Endothelial cell of umbilical vein (primary cell): Measurements from ENCODE around the gene HDAC8. TPM values are rescaled to one million over a fixed set of nuclear protein-coding genes. Genes with fewer than 3 reads are reported as not detected.

Source experiments
- BruUV-seq: library from RNA; stranded (reverse); fragments of 400-500 nt; replicated peaks from 2 replicates; lab custom pipeline; 2021; lab: Mats Ljungman, UMichigan
- CTCF ChIA-PET: fragments of 300-600, 350-600 bp; sonication (Branson Sonifier 250); formaldehyde crosslinking; loops from one replicate; lab custom pipeline; 2021; ENCODE audit warnings: antibody characterized with exemption, inconsistent platforms; lab: Charles Lee
- POLR2A ChIA-PET: fragments of 300-600, 350-600 bp; sonication (Branson Sonifier 250); formaldehyde crosslinking; loops from one replicate; lab custom pipeline; 2021; ENCODE audit warnings: antibody characterized with exemption, inconsistent platforms; lab: Charles Lee
- DNase-seq: peaks from one replicate; pipeline ENCODE4 v3.0.0-alpha.2; 2011; ENCODE audit warnings: low read depth, low spot score
- FAIRE-seq: peaks from 2 replicates; lab custom pipeline; 2011; peaks lifted over from hg19 to GRCh38; lab: Jason Lieb, UNC
- H2AFZ ChIP-seq: 2 replicates; pipeline ENCODE4 v1.6.0; 2012; ENCODE audit warnings: low read depth, low read length, control low read depth, inconsistent platforms
- H3K27ac ChIP-seq: 2 replicates; pipeline ENCODE4 v1.5.1; 2011; ENCODE audit warnings: low read depth, mild to moderate bottlenecking, control low read depth, low read length, moderate library complexity; ENCODE audit not compliant: insufficient read depth
- H3K27me3 ChIP-seq, 2 experiments: 2 replicates each; pipeline versions ENCODE4 v1.6.0 to v1.6.1; 2011; ENCODE audit warnings: low read length in 2 of 2, mixed read lengths in 1 of 2; ENCODE audit not compliant: control insufficient read depth in 2 of 2, insufficient read depth in 2 of 2
- H3K36me3 ChIP-seq, 2 experiments: 2 replicates in 1 of 2; 3 replicates in 1 of 2; pipeline ENCODE4 v1.5.1; 2011; ENCODE audit warnings: low read length in 2 of 2, mild to moderate bottlenecking in 1 of 2, moderate library complexity in 1 of 2; ENCODE audit not compliant: control insufficient read depth in 2 of 2, insufficient read depth in 2 of 2; ENCODE audit errors: extremely low read depth in 1 of 2
- H3K4me1 ChIP-seq: 3 replicates; pipeline ENCODE4 v1.5.1; 2011; ENCODE audit warnings: mild to moderate bottlenecking, low read length; ENCODE audit not compliant: control insufficient read depth, insufficient read depth; ENCODE audit errors: extremely low read depth
- H3K4me2 ChIP-seq: 2 replicates; pipeline ENCODE4 v1.6.1; 2011; ENCODE audit warnings: low read length, control low read depth, mixed read lengths; ENCODE audit not compliant: insufficient read depth
- H3K4me3 ChIP-seq, 3 experiments: fragments of 200-600 bp in 1 of 3; sonication (generic), shearing (Covaris generic) in 1 of 3; replicated peaks in 1 of 3; 2 replicates each; pipeline ENCODE4 v1.5.1; 2011 to 2016; ENCODE audit warnings: control low read depth in 3 of 3, low read length in 3 of 3, mild to moderate bottlenecking in 2 of 3, inconsistent platforms in 1 of 3, low read depth in 1 of 3, moderate library complexity in 1 of 3; ENCODE audit not compliant: insufficient read depth in 1 of 3
- H3K79me2 ChIP-seq: 2 replicates; pipeline ENCODE4 v1.6.0; 2012; ENCODE audit warnings: low read length, inconsistent platforms; ENCODE audit not compliant: control insufficient read depth, insufficient read depth
- H3K9ac ChIP-seq: replicated peaks from 2 replicates; pipeline ENCODE3; 2011; ENCODE audit warnings: low read length, control low read depth; ENCODE audit not compliant: insufficient read depth; ENCODE audit errors: extremely low read depth
- H3K9me1 ChIP-seq: replicated peaks from 3 replicates; pipeline ENCODE4 v1.6.0; 2011; ENCODE audit warnings: mild to moderate bottlenecking, low read length; ENCODE audit not compliant: control insufficient read depth, insufficient read depth; ENCODE audit errors: extremely low read depth
- H3K9me3 ChIP-seq: replicated peaks from 2 replicates; pipeline ENCODE4 v1.5.1; 2012; ENCODE audit warnings: low read length, inconsistent platforms; ENCODE audit not compliant: control insufficient read depth, insufficient read depth
- H4K20me1 ChIP-seq: replicated peaks from 2 replicates; pipeline ENCODE3; 2011; ENCODE audit warnings: mild to moderate bottlenecking, low read length; ENCODE audit not compliant: control insufficient read depth, insufficient read depth; ENCODE audit errors: extremely low read depth
- EZH2 ChIP-seq: IDR thresholded peaks from 2 replicates; pipeline ENCODE4 v1.6.1; 2012; ENCODE audit warnings: borderline replicate concordance, low read depth, mild to moderate bottlenecking, moderate library complexity, low read length, inconsistent platforms; ENCODE audit not compliant: severe bottlenecking
- FOS ChIP-seq: IDR thresholded peaks from 2 replicates; pipeline ENCODE4 v1.6.1; 2011; ENCODE audit warnings: mild to moderate bottlenecking, low read length, moderate library complexity, borderline replicate concordance; ENCODE audit not compliant: insufficient read depth
- GATA2 ChIP-seq: IDR thresholded peaks from 2 replicates; pipeline ENCODE4 v1.7.0; 2011; ENCODE audit warnings: low read depth, mild to moderate bottlenecking, moderate library complexity, mixed read lengths, low read length; ENCODE audit not compliant: insufficient read length, insufficient read depth
- JUN ChIP-seq: IDR thresholded peaks from 2 replicates; pipeline ENCODE4 v1.6.1; 2011; ENCODE audit warnings: borderline replicate concordance, low read depth; ENCODE audit not compliant: insufficient read length, insufficient read depth
- MYC ChIP-seq: IDR thresholded peaks from one replicate; pipeline ENCODE4 v1.6.1; 2011; ENCODE audit warnings: mild to moderate bottlenecking, low read depth, low read length
- POLR2A ChIP-seq: IDR thresholded peaks from 2 replicates; pipeline ENCODE4 v1.6.1; 2012; ENCODE audit warnings: low read depth, mild to moderate bottlenecking, control low read depth, low read length
- POLR2AphosphoS5 ChIP-seq: IDR thresholded peaks from 2 replicates; pipeline ENCODE4 v1.6.1; 2012; ENCODE audit warnings: low read depth, mild to moderate bottlenecking, control low read depth, low read length, moderate library complexity; ENCODE audit not compliant: insufficient read depth
- dilution Hi-C: fragments of 300-500 bp; cut with MboI; formaldehyde crosslinking; loops from one replicate; pipeline ENCODE4 v1.15.0; 2019; ENCODE audit warnings: low sequenced_read_pairs; ENCODE audit not compliant: extremely low pct_ligation_motif_present
- intact Hi-C: fragments of 100-400 bp; cut with micrococcal nuclease; formaldehyde crosslinking; loops from one replicate; pipeline ENCODE4 v1.10.0; 2022
- polyA plus RNA-seq, 4 experiments: library from polyadenylated mRNA; depleted of rRNA in 3 of 4; stranded (reverse) in 3 of 4; unstranded in 1 of 4; fragments of >200 nt; gene quantifications; 2 replicates each; pipeline versions ENCODE4 v1.2.1 to v1.2.3, GENCODE V29; 2011 to 2012; ENCODE audit warnings: missing spikeins in 1 of 4
- total RNA-seq: library from RNA; stranded (reverse); gene quantifications from 2 replicates; pipeline ENCODE4 v1.2.3, GENCODE V29; 2021
- TF ChIP-seq, protein P1 (sequence below), 2 donors: IDR thresholded peaks; 1 replicate in 1 of 2; 2 replicates in 1 of 2; pipeline ENCODE4 v1.5.1; 2011; ENCODE audit warnings: low read length in 2 of 2, mild to moderate bottlenecking in 2 of 2, moderate library complexity in 2 of 2, control low read depth in 1 of 2, inconsistent platforms in 1 of 2, low read depth in 1 of 2; ENCODE audit not compliant: insufficient read depth in 1 of 2; ENCODE audit errors: extremely low read depth in 1 of 2
- TF ChIP-seq, protein P2 (sequence below): IDR thresholded peaks from 2 replicates; pipeline ENCODE4 v1.6.1; 2011; ENCODE audit not compliant: insufficient read depth, insufficient read length

Gene HDAC8
- total and polyA plus RNA-seq, 2 donors (not counting 3 experiments of a cell fraction or from before 2014, with no cell fraction given): 17.6 to 37.2 TPM

DNA sequence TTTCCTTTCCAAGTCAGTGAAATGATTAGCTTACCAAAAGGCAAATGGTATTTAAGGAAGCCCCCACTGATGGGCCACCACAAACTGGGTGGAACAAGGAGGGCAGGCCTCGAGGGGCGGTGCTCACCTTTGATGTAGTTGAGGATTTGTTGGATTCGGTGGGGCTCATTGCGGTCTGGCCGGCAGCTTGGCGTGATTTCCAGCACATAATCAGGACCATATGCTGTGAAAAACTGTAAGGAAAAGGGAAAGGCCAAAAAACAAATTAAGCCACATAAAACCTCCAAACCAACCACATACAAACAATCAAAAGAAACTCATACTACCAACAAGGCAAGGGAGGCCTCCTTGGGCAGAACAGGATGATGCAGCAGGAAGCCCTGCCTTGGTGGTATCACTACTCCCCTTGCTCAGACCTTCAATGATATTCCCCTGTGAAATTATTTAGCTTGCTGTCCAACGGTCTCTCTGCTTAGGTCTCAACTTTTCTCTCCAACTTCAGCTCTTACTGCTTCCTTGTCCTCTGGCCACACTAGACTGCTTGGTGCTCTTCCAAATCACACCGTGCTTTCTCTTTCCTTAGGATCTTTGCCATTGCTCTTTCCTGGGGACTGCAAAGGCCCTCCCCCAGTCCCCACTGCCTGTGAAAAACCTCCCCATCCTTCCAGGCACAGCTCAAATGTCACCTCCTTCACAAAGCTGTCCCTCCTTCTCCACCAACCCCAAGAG, 220.9 kb downstream of the HDAC8 start:
- DNase-seq: no peak
- no peak overlapping the region for H2AFZ ChIP-seq
- ChIA-PET POLR2A (no interaction called here), CTCF (no interaction called here)
- no peaks in the 10 kb centered on the region for H3K9me1 ChIP-seq
- peaks cover 0 to 5% of the 10 kb centered on the region in 2 experiments for H3K36me3 ChIP-seq
- intact Hi-C loops: no loop called here
- TF ChIP-seq JUN (no peak), GATA2 (no peak), FOS (no peak), POLR2A (no peak), POLR2AphosphoS5 (no peak), MYC (no peak), EZH2 (no peak)
- TF ChIP-seq, protein P1, sequence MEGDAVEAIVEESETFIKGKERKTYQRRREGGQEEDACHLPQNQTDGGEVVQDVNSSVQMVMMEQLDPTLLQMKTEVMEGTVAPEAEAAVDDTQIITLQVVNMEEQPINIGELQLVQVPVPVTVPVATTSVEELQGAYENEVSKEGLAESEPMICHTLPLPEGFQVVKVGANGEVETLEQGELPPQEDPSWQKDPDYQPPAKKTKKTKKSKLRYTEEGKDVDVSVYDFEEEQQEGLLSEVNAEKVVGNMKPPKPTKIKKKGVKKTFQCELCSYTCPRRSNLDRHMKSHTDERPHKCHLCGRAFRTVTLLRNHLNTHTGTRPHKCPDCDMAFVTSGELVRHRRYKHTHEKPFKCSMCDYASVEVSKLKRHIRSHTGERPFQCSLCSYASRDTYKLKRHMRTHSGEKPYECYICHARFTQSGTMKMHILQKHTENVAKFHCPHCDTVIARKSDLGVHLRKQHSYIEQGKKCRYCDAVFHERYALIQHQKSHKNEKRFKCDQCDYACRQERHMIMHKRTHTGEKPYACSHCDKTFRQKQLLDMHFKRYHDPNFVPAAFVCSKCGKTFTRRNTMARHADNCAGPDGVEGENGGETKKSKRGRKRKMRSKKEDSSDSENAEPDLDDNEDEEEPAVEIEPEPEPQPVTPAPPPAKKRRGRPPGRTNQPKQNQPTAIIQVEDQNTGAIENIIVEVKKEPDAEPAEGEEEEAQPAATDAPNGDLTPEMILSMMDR (IDR thresholded peaks at IDR 0.05; ENCODE audit: extremely low read depth in 1 of 2, insufficient read depth in 1 of 2, low read depth in 1 of 2, low read length in 2 of 2): no peak
- TF ChIP-seq, protein P2, sequence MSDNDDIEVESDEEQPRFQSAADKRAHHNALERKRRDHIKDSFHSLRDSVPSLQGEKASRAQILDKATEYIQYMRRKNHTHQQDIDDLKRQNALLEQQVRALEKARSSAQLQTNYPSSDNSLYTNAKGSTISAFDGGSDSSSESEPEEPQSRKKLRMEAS: no peak
- no peaks in the 10 kb centered on the region for H3K79me2 ChIP-seq
- no peak overlapping the region for H3K9ac ChIP-seq
- H3K27ac ChIP-seq: no peak overlapping the region
- no peak for FAIRE-seq
- dilution Hi-C loops: no loop called here
- H4K20me1 ChIP-seq: no peaks in the 10 kb centered on the region
- H3K4me1 ChIP-seq: no peaks in the 10 kb centered on the region
- H3K4me2 ChIP-seq: no peak overlapping the region
- BruUV-seq: no TSS peak
- H3K9me3 ChIP-seq: no peaks in the 10 kb centered on the region
- no peaks in the 10 kb centered on the region for H3K27me3 ChIP-seq
- no peak overlapping the region for H3K4me3 ChIP-seq
